22Rv1 (cell line): Measurements from ENCODE around the gene ITFG2.

Experiments
- ZFX ChIP-seq: fragments of 450-650 bp; IDR thresholded peaks from 2 replicates; pipeline ENCODE4 v1.6.1; 2017; ENCODE audit warnings: antibody characterized with exemption, borderline replicate concordance
- TF ChIP-seq, protein P1 (sequence below): fragments of 450-650 bp; IDR thresholded peaks from 2 replicates; pipeline ENCODE4 v1.5.1; 2017; ENCODE audit warnings: mild to moderate bottlenecking

DNA sequence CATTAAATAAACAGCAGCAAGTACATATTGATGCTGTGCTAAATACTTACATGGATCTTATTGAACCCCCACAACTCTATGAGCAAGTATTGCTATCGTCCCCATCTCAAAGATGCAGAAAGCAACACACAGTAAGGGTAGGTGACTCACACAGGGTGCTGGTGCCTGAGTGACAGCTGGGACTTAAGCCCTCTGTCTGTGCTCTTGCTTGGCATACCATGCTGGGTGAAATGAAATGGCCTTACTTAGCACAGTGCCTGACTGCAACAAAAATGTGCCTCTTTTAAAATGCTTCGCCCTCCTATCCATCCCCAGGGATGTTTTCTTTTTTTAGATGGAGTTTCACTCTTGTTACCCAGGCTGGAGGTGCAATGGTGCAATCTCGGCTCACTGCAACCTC, 43.6 kb downstream of the ITFG2 start:
- TF ChIP-seq, protein P1, sequence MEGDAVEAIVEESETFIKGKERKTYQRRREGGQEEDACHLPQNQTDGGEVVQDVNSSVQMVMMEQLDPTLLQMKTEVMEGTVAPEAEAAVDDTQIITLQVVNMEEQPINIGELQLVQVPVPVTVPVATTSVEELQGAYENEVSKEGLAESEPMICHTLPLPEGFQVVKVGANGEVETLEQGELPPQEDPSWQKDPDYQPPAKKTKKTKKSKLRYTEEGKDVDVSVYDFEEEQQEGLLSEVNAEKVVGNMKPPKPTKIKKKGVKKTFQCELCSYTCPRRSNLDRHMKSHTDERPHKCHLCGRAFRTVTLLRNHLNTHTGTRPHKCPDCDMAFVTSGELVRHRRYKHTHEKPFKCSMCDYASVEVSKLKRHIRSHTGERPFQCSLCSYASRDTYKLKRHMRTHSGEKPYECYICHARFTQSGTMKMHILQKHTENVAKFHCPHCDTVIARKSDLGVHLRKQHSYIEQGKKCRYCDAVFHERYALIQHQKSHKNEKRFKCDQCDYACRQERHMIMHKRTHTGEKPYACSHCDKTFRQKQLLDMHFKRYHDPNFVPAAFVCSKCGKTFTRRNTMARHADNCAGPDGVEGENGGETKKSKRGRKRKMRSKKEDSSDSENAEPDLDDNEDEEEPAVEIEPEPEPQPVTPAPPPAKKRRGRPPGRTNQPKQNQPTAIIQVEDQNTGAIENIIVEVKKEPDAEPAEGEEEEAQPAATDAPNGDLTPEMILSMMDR: no peak
- no peak for TF ChIP-seq ZFX
